A172 (cell line): ENCODE results near the gene PLCB1. TPM values are rescaled to one million over a fixed set of nuclear protein-coding genes. Genes with fewer than 3 reads are reported as not detected.
A peak's percentile ranks its signal among the peaks of the same experiment; 100 is the strongest.

Experiments
- DNase-seq: peaks from one replicate; pipeline ENCODE4 v3.0.0-alpha.2; 2015; ENCODE audit warnings: low spot score
- total RNA-seq: library from RNA; depleted of rRNA; stranded (reverse); fragments of >200 nt; shearing (Covaris generic); gene quantifications from 2 replicates; pipeline ENCODE4 v1.2.3, GENCODE V29; 2014

Gene PLCB1
- total RNA-seq, 1 experiment from 2014 or later, result 0.43 TPM

DNA sequence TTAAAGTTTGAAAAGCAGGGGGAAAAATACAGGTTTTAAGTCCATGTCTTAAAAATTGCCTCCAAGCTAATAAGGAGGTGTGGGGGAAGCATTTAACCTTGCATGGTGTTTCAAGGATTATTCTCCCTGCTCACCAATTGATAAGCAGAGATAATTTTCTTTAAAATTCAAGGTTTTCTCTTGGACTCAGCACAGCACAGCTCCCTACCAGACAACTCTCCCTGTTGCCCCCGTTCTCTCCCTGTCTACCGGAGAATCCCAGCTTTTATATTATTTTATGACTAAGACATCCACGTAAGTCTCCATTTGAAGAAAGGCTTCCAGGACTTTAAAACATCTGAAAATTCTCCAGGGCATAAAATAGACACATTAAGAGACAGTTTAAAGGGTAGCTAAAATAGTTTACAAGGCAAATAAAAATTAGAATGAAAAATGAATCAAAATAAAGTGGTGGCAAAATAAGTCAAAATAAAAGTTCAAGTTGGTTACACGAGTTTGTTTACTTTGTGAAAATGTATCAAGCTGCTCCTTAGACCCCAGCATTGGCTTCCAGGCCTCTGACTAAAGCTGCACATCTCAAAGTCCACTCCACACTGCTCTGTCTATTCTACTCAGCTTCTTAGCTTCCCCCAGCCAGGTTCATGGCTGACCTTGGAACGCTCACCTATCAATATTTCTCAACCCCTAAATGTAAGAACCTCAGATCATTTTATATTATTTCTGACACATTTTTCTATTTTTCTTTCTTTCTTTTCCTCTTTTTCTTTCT lies 748.2 kb downstream of the PLCB1 start:
- no peak for DNase-seq

DNA sequence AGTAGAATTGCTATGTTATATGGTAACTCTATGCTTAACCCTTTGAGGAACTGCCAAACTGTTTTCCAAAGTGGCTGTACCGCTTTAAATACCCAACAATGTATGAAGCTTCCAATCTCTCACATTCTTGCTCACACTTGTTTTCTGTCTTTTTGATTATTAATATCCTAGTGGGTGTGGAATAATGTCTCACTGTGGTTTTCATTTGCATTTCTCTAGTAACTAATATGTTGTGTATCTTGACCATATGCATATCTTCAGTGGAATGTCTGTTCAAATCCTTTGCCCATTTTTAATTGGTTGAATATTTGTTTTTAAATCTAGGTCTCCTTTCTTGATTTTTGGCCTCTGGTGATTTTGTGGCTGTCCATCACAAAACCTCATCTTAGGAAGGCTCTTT lies 759.0 kb downstream of the PLCB1 start:
- DNase-seq, result no peak

DNA sequence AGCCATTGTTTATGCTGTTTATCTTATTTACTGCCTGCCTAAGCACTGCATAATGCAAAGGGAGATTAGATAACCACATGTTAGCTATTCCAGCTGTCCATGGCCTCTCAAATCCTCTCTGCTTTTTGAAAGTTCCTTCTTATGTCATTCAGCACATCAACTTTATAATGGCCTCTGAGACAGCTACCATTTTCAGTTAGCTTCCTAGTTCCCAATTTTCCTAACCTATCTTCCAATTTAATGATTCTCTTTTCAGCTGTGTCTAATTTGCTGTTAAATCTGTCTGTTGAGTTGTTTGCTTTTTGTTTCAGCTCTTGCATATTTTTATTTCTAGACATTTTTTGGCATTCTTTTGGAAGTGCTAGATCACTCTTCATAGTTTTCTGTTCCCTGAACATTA lies 763.4 kb downstream of the PLCB1 start:
- DNase-seq, result no peak

DNA sequence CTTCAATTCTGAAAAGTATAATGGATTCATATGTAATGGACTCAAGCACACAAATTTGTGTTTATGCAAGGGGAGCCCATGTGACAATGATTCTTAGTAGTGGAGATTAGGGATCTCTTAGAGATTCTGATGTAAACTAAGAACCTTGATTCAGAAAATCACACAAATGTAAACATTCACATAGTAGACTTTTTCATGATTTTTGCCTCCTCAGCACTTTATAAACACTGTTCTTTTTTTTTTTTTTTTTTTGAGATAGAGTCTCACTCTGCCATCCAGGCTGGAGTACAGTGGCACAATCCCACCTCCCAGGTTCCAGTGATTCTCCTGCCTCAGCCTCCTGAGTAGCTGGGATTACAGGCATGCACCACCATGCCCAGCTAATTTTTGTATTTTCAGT lies 766.8 kb downstream of the PLCB1 start:
- no peak for DNase-seq

DNA sequence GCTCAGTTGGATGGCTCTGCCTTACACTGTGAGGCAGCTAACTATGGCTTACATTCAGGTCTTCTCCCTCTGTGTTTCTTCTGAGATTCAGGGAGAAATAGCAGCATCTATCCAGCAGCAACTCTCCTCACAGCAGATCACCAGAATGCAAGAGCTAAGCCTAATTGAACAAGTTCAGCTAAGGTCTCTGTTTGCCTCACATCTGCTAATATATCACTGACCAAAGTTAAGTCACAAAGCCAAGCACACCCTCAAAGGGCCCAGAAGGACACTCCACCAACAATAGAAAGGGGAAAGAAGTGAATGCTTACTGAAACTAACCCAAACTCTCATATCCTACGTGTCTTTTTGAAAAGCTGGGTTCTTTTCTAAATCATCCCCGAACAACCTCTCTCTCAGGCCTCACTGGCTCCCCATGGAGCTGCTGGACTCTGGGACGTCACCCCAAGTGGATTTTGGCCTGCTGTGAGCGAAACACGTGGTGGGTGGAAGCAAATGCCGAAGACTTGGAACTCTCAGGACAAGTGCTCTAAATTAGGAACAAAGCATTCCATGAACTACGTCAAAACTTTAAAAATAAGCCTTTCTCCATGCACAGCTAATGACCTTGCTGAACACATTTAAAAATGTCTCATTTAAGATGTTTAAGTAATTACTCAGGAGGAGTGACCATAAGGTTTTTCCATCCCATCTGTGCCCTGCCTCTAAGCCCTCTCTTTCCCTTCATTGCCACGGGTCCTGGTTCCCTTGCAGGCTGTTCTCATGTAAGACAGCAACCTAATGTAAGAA lies 769.4 kb downstream of the PLCB1 start:
- DNase-seq, result no peak

DNA sequence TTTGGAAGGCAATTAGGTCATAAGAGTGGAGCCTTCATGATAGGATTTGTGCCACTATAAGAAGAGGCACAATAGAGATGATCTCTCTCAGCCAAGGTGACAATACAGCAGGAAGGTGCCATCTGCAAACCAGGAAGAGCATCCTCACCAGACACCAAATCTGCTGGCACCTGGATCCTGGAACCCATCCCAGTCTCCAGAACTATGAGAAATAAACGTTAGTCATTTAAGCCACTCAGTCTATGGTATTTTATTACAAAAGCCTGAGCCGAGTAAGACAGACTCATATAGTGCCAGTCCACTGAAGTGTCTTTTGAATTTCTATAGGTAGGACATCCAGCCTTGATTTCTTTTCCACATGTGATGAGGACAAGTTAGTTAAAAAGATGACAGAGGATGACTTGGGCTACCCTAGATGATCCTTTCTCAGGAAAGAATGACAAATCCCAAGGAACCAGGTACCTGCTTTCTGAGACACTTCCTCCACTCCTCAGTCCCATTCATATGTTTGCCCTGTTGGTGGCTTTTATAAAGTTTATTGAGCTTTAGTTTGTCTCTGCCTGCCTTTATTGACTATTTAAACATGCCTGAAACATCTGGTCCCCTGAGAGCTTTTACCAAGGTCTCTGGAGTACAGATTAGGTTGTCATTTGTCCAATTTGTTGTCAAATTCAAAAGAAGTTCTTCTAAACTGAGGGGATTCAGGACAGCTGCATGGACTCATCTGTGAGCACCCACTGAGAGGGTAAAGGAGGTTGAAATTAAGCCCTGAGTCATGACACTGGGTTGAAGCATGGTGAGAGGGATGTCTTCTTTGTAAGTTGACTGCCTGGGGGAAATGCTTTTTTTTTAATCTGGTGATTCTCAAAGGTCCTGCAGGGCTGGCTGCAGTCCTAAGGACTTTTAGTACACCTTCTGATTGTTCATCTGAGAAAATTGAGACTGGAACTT lies 771.9 kb downstream of the PLCB1 start:
- no peak for DNase-seq

DNA sequence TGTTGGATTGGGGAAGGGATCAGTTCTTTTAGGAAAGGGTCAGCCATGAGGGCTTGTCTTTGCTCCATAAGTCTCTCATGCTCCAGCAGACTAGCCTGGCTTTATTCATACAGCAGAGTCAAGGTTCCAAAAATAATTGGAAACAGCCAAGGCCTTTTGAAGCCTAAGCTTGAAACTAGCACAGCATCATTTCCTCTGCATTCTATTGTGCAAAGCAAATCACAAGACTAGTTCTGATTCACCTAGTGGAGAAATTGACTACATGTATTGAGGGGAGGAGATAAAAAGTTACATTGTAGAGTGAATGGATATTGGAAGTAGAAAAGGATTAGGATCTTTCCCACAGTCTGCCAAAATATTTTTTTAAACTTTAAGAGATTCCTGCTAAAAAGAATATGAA lies 777.5 kb downstream of the PLCB1 start:
- DNase-seq, result no peak

DNA sequence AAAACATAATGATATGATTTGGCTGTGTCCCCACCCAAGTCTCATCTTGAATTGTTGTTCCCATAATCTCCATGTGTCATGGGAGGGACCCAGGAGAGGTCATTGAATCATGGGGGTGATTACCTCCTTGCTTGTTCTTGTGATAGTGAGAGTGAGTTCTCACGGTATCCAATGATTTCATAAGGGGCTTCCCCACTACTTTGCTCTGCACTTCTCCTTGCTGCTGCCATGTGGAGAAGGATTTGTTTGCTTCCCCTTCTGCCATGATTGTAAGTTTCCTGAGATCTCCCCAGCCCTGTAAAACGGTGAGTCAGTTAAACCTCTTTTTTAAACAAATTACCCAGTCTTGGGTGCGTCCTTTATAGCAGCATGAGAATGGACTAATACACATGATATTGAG lies 780.0 kb downstream of the PLCB1 start:
- DNase-seq, result no peak

DNA sequence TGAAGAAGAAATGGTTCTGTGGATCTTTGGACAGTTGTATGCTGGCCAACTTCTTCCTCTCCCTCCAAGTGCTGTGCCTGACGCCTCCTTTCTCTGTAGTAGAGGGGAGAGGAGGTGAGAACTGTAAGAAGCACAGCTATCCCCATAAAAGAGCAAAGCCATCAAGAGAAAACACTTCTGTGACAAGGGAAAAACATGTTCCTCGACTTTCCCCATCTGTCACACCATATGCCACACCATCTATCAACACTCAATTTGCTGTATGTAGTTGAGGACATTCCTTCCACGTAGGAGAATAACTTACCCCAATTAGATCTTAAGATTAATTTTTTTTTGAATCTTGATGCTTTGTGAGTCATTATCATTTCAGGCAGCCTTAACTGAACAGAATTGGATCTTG lies 780.7 kb downstream of the PLCB1 start:
- DNase-seq, result no peak

DNA sequence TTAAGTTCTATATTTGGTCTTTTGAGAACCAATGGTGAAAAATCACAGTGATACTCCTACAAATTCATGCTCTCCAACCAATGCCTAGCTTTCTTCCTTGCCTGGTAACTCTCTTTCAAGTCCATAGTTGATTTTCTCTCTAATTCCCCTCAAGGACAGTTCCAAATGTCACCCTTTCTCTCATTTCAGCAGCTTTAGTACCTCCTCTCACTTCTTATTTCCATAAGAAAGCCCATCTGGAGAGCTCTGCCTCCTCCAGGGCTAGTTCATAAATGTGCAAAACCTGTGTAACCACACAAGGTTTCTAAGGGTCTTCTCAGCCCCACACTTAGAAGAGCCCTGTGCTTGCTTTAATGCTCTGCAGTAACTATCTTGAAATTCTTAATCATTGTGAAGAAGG lies 781.4 kb downstream of the PLCB1 start:
- DNase-seq, result no peak

DNA sequence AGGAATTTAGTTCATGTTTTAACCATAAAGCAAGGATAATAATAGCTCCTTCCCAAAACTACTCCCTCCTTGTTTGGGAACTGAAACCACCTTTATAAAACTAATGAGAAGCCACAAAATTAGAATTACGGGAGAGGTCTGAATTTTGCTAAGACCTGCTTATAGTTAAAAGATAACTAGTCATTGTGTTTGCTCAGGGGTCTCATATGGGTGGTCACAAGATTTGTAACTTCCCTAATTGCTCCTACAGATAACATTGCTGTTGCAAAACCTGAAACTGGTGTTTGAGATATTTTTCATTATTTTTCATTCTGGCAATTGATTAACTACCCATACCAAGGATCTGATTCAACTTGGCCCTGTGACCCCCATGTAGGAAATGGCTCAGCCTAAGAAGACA lies 782.4 kb downstream of the PLCB1 start:
- DNase-seq, result no peak

DNA sequence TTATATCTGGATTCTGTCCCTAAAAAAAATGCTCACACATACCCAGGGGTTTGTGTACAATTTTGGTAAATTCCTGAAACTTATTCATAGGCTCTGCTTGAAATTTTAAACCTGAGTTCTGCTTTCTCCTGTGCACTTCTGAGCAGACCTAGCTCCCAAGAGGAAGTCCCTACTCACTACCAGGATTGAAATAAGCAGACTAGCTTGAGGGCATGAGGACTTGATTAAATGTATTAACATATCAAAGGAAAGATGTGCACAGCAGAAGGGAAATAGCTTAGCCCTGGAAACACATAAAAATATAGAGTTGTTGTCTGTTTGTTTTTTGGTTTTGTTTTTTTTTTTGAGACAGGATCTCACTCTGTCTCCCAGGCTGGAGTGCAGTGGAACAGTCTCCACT lies 785.0 kb downstream of the PLCB1 start:
- no peak for DNase-seq

DNA sequence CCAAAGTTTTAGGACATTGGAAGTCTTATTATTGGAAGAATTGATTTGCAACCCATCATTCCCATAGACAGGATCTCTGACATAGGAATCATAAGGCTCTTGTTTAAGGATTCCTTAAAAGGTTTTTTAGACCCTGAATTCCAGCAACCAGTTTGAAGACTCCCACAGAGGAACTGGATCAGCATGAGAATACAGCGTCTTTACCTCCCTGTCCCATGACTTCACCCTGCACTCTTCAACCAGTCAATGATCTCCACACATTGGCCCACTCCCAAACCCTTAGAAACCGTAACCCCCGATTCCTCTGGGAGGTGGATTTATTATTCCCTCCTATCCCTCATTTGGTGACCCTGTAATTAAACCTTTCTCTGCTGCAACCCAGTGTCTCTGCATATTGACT lies 786.1 kb downstream of the PLCB1 start:
- no peak for DNase-seq

DNA sequence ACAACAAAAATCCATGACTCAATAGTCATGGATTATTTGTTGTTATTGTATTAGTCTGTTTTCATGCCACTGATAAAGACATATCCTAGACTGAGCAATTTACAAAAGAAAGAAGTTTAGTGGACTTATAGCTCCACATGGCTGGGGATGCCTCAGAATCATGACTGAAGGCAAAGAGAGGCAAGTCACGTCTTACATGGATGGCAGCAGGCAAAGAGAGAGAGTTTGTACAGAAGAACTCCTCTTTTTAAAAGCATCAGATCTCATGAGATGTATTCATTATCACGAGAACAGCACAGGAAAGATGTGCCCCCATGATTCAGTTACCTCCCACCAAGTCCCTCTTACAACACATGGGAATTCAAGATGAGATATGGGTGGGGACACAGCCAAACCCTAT lies 792.5 kb downstream of the PLCB1 start:
- no peak for DNase-seq

DNA sequence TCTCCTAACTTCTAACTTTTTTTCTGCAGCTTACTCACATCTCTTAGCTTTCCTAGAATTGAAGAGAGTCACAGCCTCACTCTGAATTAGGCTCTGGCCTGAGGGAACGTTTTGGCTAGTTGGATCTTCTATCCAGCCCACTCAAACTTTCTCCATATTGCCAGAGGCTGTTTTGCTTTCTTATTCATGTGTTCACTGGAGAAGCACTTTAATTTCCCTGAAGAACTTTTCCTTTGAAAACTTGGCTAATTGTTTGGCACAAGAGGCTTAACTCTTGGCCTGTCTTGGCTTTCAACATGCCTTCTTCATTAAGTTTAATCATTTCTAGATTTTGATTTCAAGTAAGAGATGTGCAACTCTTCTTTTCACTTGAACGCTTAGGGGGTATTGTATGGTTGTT lies 798.7 kb downstream of the PLCB1 start:
- no peak for DNase-seq

DNA sequence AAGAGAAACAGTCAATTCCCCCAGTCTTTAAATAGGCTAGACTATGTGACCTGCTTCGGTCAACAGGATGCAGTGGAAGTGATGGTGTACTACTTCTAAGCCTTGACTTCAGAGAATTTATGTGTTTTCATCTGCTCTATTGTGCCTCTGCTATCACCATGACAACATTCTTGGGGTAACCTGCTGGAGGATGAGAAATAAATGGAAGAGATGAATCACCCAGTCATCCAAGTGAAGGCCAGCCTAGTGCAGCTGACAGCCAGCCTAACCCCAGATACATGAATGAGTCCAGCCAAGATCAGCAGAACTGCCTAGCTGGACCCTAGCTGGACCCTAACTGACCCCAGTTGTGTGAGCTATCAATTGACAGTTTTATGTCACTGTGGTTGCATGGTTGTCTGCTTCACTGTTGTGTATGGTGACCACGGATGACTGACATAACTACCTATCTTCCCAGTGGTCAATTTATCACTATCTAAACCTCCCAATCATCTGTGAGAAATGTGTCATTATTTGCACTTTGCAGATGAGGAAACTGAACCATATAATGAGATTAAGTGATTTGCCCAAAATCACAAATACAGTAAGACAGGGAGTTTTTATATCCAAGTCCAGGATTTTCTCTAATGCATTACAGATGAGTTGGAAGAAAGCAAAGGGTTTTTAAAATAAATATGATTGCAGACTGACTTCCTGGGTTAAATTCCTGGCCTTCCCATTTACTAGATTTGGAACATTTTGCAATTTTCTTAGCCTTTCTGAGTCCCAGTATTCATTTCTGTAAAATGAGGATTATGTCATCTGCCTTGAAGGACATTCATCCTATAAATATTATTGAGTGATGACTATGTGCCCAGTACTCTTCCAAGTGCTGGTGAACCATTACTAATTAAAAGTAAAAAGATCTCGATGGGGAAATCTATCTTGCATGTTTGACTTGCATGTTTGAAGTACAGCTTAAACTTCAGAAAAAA lies 800.4 kb downstream of the PLCB1 start:
- peak; percentile 66 for DNase-seq

DNA sequence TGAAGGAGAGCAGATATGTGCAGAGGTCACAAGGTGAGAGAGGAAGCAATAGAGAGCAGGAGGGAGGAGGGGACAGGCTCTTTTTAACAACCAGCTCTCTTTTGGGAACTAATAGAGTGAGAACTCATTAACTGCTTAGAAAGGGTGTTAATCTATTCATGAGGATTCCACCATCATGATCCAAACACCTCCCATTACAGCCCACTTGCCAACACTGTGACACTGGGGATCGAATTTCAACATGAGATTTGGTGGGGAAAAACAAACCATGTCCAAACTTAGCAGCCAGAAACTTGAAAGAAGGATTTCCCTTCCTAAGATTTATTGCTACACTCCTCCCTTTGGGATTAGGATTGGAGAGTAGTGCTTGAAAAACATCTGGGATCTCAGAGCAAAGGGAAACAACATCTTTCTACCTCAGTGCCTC lies 801.3 kb downstream of the PLCB1 start:
- DNase-seq, result no peak

DNA sequence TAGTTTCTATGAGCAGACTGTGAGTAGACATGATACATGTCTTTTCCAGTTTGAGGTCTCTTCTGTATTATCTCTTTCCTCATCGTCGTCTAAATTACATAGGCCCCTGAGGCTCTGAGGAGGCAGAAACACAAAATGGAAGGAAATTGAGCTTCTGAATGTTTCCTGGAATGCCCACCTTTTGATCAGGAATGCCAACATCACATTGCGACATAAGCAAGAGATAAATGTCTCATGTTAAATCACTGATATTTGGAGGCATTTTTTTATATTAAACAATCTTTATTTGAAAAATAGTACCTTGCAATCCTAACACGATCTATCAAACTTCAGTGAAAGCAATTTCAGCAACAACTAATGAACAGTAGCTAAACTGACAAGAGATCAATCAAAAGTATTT lies 802.3 kb downstream of the PLCB1 start:
- no peak for DNase-seq
